Omental fat pad (tissue), 4 donors: Measurements from ENCODE around the gene AFG1L. TPM values are rescaled to one million over a fixed set of nuclear protein-coding genes. Genes with fewer than 3 reads are reported as not detected.
"Not testable (repeated sequence)": the region's sequence is repeated elsewhere in the genome, so short reads cannot be mapped to it uniquely, and the experiment has no call there.

ENCODE experiments used
- ATAC-seq: fragments of 150-250 bp; one replicate; pipeline ENCODE4 v1.9.1; 2016; ENCODE audit warnings: mild to moderate bottlenecking, moderate library complexity; ENCODE audit not compliant: low FRiP score
- DNase-seq: peaks from one replicate; pipeline ENCODE4 v3.0.0-alpha.2; 2019; ENCODE audit warnings: low spot score
- CTCF ChIP-seq, 3 donors: fragments of 450-650 bp; IDR thresholded peaks; one replicate each; pipeline ENCODE4 v1.5.1; 2016 to 2017; ENCODE audit warnings: antibody characterized with exemption in 3 of 3, mild to moderate bottlenecking in 3 of 3, moderate library complexity in 2 of 3
- total RNA-seq, 4 donors: library from RNA; depleted of rRNA; stranded (reverse); fragments of >200 nt; gene quantifications; one replicate each; pipeline ENCODE4 v1.1.0, GENCODE V29; 2016

AFG1L gene
- total RNA-seq, 4 donors from 2014 or later: 1.8 to 4.3 (median 2.6) TPM

GRCh38 chr6:108254433-108255410, 40.1 kb upstream of the AFG1L start:
- ATAC-seq: no peak
- DNase-seq: no peak
- TF ChIP-seq CTCF (IDR thresholded peaks at IDR 0.05): no peak

DNA sequence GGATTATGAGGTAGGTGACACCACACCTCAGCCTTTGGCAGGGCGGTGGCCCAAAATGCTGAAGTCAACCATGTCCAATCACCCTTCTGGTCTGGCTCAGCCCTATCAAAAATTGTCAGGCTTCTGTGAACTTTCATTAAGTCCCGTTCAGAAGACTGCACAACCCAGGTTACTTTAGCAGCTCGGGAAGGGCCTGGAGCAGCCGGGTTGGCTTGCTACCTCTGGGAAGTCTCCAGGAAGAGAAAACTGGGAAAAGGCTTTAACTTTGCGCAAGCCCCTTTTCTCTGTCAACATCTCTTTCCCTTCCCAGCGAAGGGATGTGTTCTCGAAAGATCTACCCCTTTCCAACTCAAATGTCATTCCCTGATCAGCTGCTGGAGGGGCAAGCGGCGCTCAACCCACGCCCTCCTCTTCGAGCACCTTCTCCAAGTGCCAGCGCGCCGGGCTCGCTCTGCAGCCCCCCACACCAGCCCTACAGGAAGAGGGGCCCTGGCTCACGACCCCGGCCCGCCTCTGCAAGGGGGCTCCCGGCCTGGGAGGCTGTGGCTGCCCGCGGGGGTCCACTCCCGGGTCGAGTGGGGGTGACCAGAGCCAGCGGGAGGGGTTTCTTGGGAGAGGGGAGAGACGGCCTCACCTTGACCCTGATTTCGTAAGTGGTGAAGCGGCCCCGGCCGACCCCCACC, 34.6 kb upstream of the AFG1L start:
- no peak for DNase-seq
- TF ChIP-seq CTCF (IDR thresholded peaks at IDR 0.05): no peak
- ATAC-seq: peak; percentile 65

- peak; percentile 99 for ATAC-seq
These were observed 33.9 kb upstream of the AFG1L start, which contains the start of gene SNX3 for GRCh38 chr6:108260809-108261569. Gene SNX3, minus strand, starts transcription at chr6:108261040. Its CDS starts 119 bp downstream, at chr6:108260921.

DNA sequence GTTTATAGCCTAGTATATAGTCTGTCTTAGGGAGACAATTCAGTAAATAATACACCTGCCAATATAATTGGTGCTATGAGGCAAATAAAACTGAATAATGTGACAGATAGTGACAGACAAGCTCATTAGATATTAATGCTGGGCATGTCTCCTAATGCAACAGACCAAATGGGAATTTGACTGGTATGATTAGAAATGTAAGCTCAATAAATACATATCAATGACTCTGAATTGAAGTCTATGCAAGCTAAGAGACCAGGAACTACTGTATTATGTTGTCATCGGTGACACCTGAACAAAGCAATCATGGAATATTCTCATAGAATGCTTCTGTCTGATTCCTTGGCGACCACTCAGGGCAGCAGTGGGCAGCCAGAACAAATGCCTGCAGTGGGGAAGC, 31.5 kb upstream of the AFG1L start:
- no peak for ATAC-seq
- no peak for TF ChIP-seq CTCF (IDR thresholded peaks at IDR 0.05)
- no peak for DNase-seq

More at GRCh38 chr6:108260809-108261569, 33.9 kb upstream of the AFG1L start, which contains the start of gene SNX3:
- no peak for TF ChIP-seq CTCF (IDR thresholded peaks at IDR 0.05)
- peak; percentile 74 for DNase-seq

DNA sequence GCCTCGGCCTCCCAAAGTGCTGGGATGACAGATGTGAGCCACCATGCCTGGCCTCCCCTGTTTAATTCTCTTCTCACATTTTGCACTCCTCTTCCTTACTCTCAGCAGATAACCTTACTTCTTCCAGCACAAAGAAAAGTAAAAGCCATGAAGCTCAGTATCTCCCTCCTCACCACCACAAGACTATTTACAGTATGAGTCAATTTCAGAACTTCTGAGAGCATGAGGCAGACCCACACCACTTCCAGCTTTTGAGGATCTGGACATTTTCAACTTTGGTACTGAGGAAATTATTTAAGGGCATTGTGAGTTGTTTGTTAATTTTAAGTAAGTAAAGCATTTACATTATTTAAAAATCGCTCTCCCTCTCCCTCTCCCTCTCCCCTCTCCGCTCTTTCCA, 26.0 kb upstream of the AFG1L start:
- no peak for ATAC-seq
- no peak for DNase-seq
- TF ChIP-seq CTCF (IDR thresholded peaks at IDR 0.05): no peak

- DNase-seq, ATAC-seq: not testable (repeated sequence)
These were observed 24.9 kb upstream of the AFG1L start for GRCh38 chr6:108269955-108270354.

GRCh38 chr6:108274546-108274945, 20.3 kb upstream of the AFG1L start:
- ATAC-seq (no peak), DNase-seq (no peak)
- TF ChIP-seq CTCF (IDR thresholded peaks at IDR 0.05): no peak
